ENCODE data around the gene MYADM. TPM values are rescaled to one million over a fixed set of nuclear protein-coding genes. Genes with fewer than 3 reads are reported as not detected.

MYADM gene
- total RNA-seq, 1 experiment from 2014 or later = 39.0 TPM

- intact Hi-C loops (cut with micrococcal nuclease) = no loop called here
- no peak overlapping the region for H3K4me3 Mint-ChIP-seq (ENCODE audit: unreplicated experiment)
- H3K9me3 Mint-ChIP-seq (ENCODE audit: unreplicated experiment) = no peaks in the 10 kb centered on the region
- CTCF ChIA-PET = interaction anchor here (0.6 to 6.4 kb wide), 16 partner anchors 10 to 1082 kb away, joined by 3 to 38 read pairs (median 4); partner anchors contain the start of gene MYADM
- POLR2A ChIA-PET = interaction anchor here (0.6 kb wide), 1 partner anchor 171 kb away, joined by 4 read pairs; no protein-coding TSS in a partner anchor
- TF ChIP-seq, protein P1, sequence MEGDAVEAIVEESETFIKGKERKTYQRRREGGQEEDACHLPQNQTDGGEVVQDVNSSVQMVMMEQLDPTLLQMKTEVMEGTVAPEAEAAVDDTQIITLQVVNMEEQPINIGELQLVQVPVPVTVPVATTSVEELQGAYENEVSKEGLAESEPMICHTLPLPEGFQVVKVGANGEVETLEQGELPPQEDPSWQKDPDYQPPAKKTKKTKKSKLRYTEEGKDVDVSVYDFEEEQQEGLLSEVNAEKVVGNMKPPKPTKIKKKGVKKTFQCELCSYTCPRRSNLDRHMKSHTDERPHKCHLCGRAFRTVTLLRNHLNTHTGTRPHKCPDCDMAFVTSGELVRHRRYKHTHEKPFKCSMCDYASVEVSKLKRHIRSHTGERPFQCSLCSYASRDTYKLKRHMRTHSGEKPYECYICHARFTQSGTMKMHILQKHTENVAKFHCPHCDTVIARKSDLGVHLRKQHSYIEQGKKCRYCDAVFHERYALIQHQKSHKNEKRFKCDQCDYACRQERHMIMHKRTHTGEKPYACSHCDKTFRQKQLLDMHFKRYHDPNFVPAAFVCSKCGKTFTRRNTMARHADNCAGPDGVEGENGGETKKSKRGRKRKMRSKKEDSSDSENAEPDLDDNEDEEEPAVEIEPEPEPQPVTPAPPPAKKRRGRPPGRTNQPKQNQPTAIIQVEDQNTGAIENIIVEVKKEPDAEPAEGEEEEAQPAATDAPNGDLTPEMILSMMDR (IDR thresholded peaks at IDR 0.05; ENCODE audit: unreplicated experiment) = no peak
- H3K36me3 Mint-ChIP-seq (ENCODE audit: insufficient read depth, unreplicated experiment) = no peaks in the 10 kb centered on the region
- no peak for DNase-seq (ENCODE audit: unreplicated experiment)
- H3K27ac Mint-ChIP-seq (ENCODE audit: low read depth, unreplicated experiment) = no peak overlapping the region
- no peaks in the 10 kb centered on the region for H3K27me3 Mint-ChIP-seq (ENCODE audit: insufficient read depth, unreplicated experiment)
- BruUV-seq (replicated peaks) = no TSS peak
- H3K4me1 Mint-ChIP-seq (ENCODE audit: insufficient read depth, unreplicated experiment) = peaks cover 5% of the 10 kb centered on the region
These were observed 14.0 kb upstream of the MYADM start for GRCh38 chr19:53853707-53854106.

DNA sequence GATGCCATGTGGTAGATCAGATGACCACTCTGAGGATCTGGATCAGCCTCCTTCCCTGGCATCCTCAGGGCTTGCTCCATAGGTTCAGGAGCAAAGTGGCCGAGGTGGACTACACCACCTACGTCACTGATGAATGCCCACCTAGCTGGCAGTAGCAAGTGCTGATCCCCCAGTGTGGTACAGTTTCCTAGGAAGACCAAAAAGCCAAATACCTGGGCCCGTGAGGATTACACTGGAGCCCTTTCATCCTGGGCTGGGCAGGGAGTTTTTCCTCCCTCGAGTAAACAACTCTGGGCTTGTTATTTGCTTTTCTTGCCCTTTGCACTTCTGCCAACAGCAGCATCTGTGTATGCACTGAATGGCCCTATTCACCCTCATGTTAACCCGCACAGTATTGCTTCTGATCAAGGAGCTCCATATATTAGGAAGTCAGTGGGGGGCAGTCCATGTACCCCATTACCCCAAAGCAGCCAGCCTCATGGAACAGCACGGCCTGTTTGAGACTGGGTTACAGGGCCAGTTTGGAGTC lies 3.3 kb upstream of the MYADM start:
- Mint-ChIP-seq H3K4me3 (ENCODE audit: unreplicated experiment) (no peak overlapping the region), H3K36me3 (ENCODE audit: insufficient read depth, unreplicated experiment) (peaks cover 7% of the 10 kb centered on the region)

GRCh38 chr19:53865523-53865917 lies 2.2 kb upstream of the MYADM start:
- Mint-ChIP-seq H3K27ac (ENCODE audit: low read depth, unreplicated experiment) (peak overlapping the region; percentile 100), H3K27me3 (ENCODE audit: insufficient read depth, unreplicated experiment) (no peaks in the 10 kb centered on the region), H3K9me3 (ENCODE audit: unreplicated experiment) (no peaks in the 10 kb centered on the region), H3K4me1 (ENCODE audit: insufficient read depth, unreplicated experiment) (peaks cover 14% of the 10 kb centered on the region), H3K4me3 (ENCODE audit: unreplicated experiment) (no peak overlapping the region), H3K36me3 (ENCODE audit: insufficient read depth, unreplicated experiment) (peaks cover 7% of the 10 kb centered on the region)
- no TSS peak for BruUV-seq (replicated peaks)
- TF ChIP-seq, protein P1 (IDR thresholded peaks at IDR 0.05; ENCODE audit: unreplicated experiment) = no peak
- no peak for DNase-seq (ENCODE audit: unreplicated experiment)
- intact Hi-C loops (cut with micrococcal nuclease) = loop anchor here (5.0 to 10.0 kb wide), 2 partner anchors 239 to 337 kb away; partner anchors contain the start of genes NDUFA3, OSCAR and RPS9
- ChIA-PET CTCF (interaction anchor here (0.6 to 3.3 kb wide), 2 partner anchors 19 to 22 kb away, joined by 3 to 15 read pairs; no protein-coding TSS in a partner anchor), POLR2A (no interaction called here)

More for the DNA sequence above, 3.3 kb upstream of the MYADM start:
- TF ChIP-seq, protein P1 (IDR thresholded peaks at IDR 0.05; ENCODE audit: unreplicated experiment) = no peak
- no peaks in the 10 kb centered on the region for H3K27me3 Mint-ChIP-seq (ENCODE audit: insufficient read depth, unreplicated experiment)
- peaks cover 14% of the 10 kb centered on the region for H3K4me1 Mint-ChIP-seq (ENCODE audit: insufficient read depth, unreplicated experiment)
- H3K27ac Mint-ChIP-seq (ENCODE audit: low read depth, unreplicated experiment) = no peak overlapping the region
- ChIA-PET POLR2A (interaction anchor here (1.8 kb wide), 1 partner anchor 12 kb away, joined by 6 read pairs; no protein-coding TSS in a partner anchor), CTCF (interaction anchor here (1.6 kb wide), 1 partner anchor 11 kb away, joined by 3 read pairs; no protein-coding TSS in a partner anchor)
- DNase-seq (ENCODE audit: unreplicated experiment) = no peak
- no peaks in the 10 kb centered on the region for H3K9me3 Mint-ChIP-seq (ENCODE audit: unreplicated experiment)
- BruUV-seq (replicated peaks) = no TSS peak
- intact Hi-C loops (cut with micrococcal nuclease) = loop anchor here (10.0 kb wide), 1 partner anchor 240 kb away; the partner anchor contains the start of genes NDUFA3 and OSCAR

DNA sequence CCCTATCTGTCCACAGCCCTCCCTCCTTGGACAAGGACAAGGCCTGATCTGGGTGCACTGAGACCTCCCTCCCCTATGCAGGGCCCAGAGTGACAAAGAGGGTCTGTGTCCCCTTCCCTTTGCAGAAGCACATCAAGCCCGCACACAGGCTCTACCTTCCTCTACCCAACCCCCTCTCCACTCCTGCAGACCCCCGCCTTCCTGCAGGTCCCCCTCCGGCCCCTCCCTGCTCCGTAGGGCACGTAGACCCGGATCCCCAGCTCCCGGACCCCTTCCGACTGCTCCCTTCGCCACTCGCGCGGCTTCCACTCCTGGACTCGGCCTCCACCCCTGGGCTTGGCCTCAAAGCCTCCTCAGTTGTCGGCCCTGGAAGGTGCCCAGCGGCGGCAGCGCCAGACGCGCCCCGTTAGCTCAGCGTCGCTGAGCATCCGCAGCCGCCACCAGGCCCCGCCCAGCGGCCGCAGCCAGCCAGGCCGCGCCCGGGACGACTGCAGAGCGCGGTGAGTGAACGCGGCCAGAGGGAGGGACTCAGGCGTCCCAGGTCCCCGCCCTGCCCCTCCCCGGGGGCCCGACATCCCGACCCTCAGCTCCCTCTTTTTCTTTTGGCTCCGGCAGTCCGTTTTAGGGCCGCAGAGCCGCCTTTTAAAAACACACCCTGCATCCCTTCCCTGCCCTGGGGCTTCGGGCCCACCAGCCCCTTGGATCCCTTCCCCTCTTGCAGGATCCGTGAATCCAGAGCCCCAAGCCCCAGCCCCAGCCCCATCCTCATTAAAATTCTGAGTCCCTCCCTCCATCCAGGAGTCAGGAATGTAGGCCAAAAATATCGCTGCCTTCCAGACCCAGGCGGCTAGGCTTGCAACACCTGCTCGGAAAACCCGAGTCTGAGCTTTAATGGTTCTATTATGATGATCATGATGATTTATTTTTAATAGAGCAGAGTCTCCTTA lies 1.5 kb upstream of the MYADM start:
- ChIA-PET CTCF (interaction anchor here (0.6 to 3.3 kb wide), 3 partner anchors 13 to 23 kb away, joined by 3 to 15 read pairs (median 3); no protein-coding TSS in a partner anchor), POLR2A (no interaction called here)
- Mint-ChIP-seq H3K4me3 (ENCODE audit: unreplicated experiment) (peak overlapping the region; percentile 97), H3K4me1 (ENCODE audit: insufficient read depth, unreplicated experiment) (peaks cover 17% of the 10 kb centered on the region), H3K27me3 (ENCODE audit: insufficient read depth, unreplicated experiment) (no peaks in the 10 kb centered on the region), H3K9me3 (ENCODE audit: unreplicated experiment) (no peaks in the 10 kb centered on the region), H3K27ac (ENCODE audit: low read depth, unreplicated experiment) (peak overlapping the region; percentile 100), H3K36me3 (ENCODE audit: insufficient read depth, unreplicated experiment) (peaks cover 10% of the 10 kb centered on the region)
- BruUV-seq (replicated peaks) = no TSS peak
- intact Hi-C loops (cut with micrococcal nuclease) = loop anchor here (5.0 to 10.0 kb wide), 2 partner anchors 239 to 336 kb away; partner anchors contain the start of genes NDUFA3, OSCAR and RPS9
- DNase-seq (ENCODE audit: unreplicated experiment) = peak; percentile 62
- TF ChIP-seq, protein P1 (IDR thresholded peaks at IDR 0.05; ENCODE audit: unreplicated experiment) = no peak
